Pons (tissue), 1 donor: ENCODE data around the gene SH3BGRL3.
"Not testable (repeated sequence)": the region's sequence is repeated elsewhere in the genome, so short reads cannot be mapped to it uniquely, and the experiment has no call there.

Source experiments
- DNase-seq: peaks from one replicate; pipeline ENCODE4 v3.0.0-alpha.2; 2016; ENCODE audit warnings: low spot score

Gene SH3BGRL3

GRCh38 chr1:26279456-26280332 lies at the start of gene SH3BGRL3:
Gene SH3BGRL3 (plus strand): TSS chr1:26280086. CDS start chr1:26280156, 70 bp downstream.
- DNase-seq: peak; percentile 66

GRCh38 chr1:26230682-26231081 lies 49.2 kb upstream of the SH3BGRL3 start:
- not testable (repeated sequence) for DNase-seq

GRCh38 chr1:26233903-26234643 lies 45.8 kb upstream of the SH3BGRL3 start, which contains the start of gene CEP85:
Gene CEP85 (plus strand): TSS chr1:26234200. CDS start chr1:26239784, 5,584 bp downstream.
- DNase-seq: peak; percentile 96

- DNase-seq: peak; percentile 37
These were observed 45.1 kb upstream of the SH3BGRL3 start for GRCh38 chr1:26234644-26235370.

- DNase-seq: no peak
These were observed 42.5 kb upstream of the SH3BGRL3 start for GRCh38 chr1:26237230-26237966.

- DNase-seq: peak; percentile 89
These were observed 40.0 kb upstream of the SH3BGRL3 start for GRCh38 chr1:26239936-26240335.

GRCh38 chr1:26252718-26253117 lies 27.2 kb upstream of the SH3BGRL3 start:
- no peak for DNase-seq

- no peak for DNase-seq
These were observed 25.5 kb upstream of the SH3BGRL3 start for GRCh38 chr1:26254404-26254803.

GRCh38 chr1:26257222-26257621 lies 22.7 kb upstream of the SH3BGRL3 start:
- no peak for DNase-seq

- no peak for DNase-seq
These were observed 20.9 kb upstream of the SH3BGRL3 start for GRCh38 chr1:26259005-26259404.

- peak; percentile 60 for DNase-seq
These were observed 20.3 kb upstream of the SH3BGRL3 start for GRCh38 chr1:26259578-26259977.

- DNase-seq: no peak
These were observed 16.7 kb upstream of the SH3BGRL3 start for GRCh38 chr1:26263212-26263611.

GRCh38 chr1:26265405-26265804 lies 14.5 kb upstream of the SH3BGRL3 start:
- DNase-seq: no peak

GRCh38 chr1:26268290-26269197 lies 11.3 kb upstream of the SH3BGRL3 start:
- no peak for DNase-seq

- DNase-seq: no peak
These were observed 10.7 kb upstream of the SH3BGRL3 start for GRCh38 chr1:26269198-26269550.

- no peak for DNase-seq
These were observed 5.0 kb upstream of the SH3BGRL3 start for GRCh38 chr1:26274801-26275425.

GRCh38 chr1:26275580-26276431 lies 4.1 kb upstream of the SH3BGRL3 start:
- DNase-seq: peak; percentile 93

GRCh38 chr1:26276432-26276838 lies 3.5 kb upstream of the SH3BGRL3 start:
- no peak for DNase-seq

GRCh38 chr1:26277261-26277661 lies 2.6 kb upstream of the SH3BGRL3 start:
- DNase-seq: no peak
